ENCODE measurements around the gene NOM1.

- TF ChIP-seq CTCF (IDR thresholded peaks at IDR 0.05; ENCODE audit: insufficient read depth, low read length) = no peak
- no peak for TF ChIP-seq POLR2AphosphoS5 (IDR thresholded peaks at IDR 0.05; ENCODE audit: low read depth)
- TF ChIP-seq, protein P1, sequence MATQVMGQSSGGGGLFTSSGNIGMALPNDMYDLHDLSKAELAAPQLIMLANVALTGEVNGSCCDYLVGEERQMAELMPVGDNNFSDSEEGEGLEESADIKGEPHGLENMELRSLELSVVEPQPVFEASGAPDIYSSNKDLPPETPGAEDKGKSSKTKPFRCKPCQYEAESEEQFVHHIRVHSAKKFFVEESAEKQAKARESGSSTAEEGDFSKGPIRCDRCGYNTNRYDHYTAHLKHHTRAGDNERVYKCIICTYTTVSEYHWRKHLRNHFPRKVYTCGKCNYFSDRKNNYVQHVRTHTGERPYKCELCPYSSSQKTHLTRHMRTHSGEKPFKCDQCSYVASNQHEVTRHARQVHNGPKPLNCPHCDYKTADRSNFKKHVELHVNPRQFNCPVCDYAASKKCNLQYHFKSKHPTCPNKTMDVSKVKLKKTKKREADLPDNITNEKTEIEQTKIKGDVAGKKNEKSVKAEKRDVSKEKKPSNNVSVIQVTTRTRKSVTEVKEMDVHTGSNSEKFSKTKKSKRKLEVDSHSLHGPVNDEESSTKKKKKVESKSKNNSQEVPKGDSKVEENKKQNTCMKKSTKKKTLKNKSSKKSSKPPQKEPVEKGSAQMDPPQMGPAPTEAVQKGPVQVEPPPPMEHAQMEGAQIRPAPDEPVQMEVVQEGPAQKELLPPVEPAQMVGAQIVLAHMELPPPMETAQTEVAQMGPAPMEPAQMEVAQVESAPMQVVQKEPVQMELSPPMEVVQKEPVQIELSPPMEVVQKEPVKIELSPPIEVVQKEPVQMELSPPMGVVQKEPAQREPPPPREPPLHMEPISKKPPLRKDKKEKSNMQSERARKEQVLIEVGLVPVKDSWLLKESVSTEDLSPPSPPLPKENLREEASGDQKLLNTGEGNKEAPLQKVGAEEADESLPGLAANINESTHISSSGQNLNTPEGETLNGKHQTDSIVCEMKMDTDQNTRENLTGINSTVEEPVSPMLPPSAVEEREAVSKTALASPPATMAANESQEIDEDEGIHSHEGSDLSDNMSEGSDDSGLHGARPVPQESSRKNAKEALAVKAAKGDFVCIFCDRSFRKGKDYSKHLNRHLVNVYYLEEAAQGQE (IDR thresholded peaks at IDR 0.05; ENCODE audit: insufficient replicate concordance, low read depth) = no peak
- TF ChIP-seq GABPA (IDR thresholded peaks at IDR 0.05; ENCODE audit: low read depth) = no peak
Measured at GRCh38 chr7:156903232-156903909, 46.1 kb upstream of the NOM1 start.
